Measurements from ENCODE around the gene RBMX.
"Not testable (repeated sequence)": the region's sequence is repeated elsewhere in the genome, so short reads cannot be mapped to it uniquely, and the experiment has no call there.

RBMX gene

DNA sequence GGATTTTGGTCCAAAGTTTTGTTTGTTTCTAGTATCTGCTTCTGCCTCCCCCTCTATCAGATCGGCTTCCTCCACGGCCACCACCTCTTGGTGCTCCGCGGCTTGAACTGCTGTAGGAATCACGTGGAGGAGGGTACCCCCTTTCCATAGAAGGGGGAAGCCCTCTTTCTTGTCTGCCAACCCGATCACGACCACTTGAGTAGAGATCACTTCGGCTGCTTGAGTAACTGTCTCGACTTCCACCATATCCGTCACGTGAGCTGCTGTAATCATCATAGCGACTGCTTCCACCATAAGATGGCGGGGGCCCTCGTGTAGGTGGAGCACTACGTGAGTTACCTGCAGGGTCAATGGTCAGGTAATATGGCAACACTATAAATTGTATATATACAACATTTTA lies 6.4 kb downstream of the RBMX start:
- not testable (repeated sequence) for DNase-seq

DNA sequence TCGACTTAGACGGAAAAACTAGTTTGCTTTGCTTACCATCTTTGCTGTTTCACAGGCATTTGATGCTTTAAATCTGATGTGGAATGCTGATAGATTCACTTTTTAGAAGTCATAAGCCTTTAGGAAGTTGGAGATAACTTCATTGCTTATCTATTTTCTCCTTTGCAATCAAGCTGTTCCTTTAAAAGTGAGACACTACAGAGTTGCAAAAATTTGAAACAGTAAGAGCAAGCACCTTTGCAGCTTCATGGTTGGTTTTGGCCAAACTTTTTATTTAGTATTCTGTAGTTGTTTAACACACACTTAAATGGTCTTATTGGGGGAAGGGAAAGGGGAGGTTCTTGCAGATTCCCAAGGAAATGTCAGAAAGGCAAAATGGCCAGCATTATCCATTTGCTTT lies 7.3 kb downstream of the RBMX start:
- DNase-seq: not testable (repeated sequence)

DNA sequence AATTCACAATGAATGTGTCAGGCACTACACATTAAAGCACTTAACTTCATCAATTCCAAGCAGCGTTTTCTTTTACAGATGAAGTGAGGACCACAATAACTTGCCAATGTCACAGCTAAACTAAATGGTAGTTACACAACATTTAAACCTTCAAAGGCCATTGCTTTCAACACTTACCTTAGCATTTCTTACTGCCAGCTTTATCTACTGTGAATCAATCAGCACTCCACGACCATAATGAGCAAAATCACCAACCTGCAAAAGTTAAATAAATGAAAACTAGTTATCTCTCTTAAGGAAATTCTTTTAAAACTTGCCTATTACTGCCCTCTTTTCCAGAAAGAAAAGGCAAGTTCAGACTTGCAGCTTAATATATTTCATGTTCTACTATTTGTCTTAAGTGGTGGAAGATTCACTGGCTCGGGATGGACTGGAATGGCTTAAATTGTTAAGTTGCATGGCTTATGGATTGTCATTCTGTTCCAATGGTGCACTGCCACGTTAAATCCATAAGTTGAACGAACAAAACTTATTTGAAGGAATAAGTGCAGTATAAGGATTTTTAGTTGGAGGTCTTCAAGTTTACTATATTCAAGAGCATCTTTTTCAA lies 8.3 kb downstream of the RBMX start:
- DNase-seq: no peak

DNA sequence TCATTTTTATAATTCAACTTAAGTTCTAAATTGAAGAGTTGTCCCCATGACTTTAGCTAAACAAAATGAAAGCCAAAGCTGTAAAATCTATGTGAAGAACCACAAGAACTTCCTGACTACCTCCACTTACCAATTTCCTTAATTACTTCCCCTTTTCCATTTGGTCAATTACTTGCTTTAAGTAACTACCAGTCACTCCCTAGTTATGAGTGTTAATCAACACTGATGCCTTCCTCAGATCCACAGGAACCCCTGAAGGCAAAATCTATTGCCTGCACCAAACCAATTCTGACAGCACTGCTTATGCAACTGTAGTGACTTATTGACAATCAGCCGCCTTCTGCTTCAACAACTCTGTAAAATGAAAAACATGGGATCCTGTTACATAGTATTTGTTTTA lies 10.5 kb downstream of the RBMX start:
- no peak for DNase-seq

DNA sequence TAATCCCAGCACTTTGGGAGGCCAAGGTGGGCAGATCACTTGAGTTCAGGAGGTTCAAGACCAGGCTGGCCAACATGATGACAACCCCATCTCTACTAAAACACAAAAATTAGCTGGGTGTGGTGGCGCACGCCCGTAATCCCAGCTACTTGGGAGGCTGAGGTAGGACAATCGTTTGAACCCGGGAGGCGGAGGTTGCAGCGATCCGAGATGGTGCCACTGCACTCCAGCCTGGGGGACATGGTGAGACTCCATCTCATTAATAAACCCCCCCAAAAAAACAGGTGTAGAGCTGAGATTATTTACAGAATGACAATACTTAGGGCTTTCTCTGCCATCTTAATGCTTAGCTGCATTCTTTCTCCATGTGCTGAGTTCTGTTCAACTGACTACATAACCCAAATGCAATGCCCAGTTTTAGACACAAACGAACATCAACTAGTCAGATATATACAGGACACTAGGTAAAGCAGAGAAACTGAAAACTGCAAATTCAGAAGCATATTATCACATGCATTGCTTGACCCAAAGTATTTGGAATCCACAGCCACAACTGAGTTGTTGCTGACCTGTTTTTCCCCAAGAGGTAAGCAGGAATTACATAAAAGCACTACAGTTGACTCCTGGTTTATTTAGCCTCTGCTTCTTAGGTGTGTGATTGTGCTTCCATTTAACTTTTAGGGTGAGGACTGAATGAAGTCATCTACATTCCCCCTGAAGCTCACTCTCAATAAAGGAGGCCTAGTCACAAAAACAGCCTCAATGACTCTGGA lies 12.1 kb downstream of the RBMX start:
- no peak for DNase-seq

DNA sequence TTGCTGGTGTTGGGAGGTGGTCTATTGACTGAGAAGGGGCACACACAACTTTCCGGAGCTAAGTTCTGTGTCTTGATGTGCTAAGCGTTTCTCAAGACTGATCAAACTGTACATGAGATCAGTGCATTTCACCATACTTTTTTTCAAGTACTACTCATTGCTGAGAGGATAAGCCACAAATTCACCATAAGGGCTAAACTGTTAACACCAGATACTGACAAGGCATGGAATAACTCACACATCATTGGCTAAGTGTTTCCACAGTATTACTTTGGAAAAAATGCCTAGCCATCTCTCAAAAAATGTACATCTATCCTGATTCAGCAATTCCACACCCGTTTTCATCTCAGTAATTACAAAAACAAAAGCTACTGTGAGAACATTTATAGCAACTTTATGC lies 13.0 kb downstream of the RBMX start:
- DNase-seq: peak; percentile 11

DNA sequence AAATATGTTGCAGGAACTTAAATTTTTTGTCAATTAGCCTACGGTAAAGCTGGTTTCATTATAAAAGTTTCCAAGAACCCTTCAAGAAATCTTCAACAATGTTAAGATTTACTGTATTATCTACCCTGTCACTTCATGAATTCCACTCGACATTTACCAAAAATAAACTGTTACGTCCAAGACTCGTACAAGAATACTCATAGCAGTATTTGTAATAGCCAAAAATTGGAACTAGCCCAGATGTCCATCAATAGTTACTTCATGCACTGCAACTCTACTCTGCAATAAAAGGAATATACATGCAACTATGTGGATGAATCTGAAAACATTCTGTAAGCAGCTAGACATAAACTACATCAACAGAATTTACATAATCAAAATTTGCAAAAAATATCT lies 13.4 kb downstream of the RBMX start:
- DNase-seq: no peak

DNA sequence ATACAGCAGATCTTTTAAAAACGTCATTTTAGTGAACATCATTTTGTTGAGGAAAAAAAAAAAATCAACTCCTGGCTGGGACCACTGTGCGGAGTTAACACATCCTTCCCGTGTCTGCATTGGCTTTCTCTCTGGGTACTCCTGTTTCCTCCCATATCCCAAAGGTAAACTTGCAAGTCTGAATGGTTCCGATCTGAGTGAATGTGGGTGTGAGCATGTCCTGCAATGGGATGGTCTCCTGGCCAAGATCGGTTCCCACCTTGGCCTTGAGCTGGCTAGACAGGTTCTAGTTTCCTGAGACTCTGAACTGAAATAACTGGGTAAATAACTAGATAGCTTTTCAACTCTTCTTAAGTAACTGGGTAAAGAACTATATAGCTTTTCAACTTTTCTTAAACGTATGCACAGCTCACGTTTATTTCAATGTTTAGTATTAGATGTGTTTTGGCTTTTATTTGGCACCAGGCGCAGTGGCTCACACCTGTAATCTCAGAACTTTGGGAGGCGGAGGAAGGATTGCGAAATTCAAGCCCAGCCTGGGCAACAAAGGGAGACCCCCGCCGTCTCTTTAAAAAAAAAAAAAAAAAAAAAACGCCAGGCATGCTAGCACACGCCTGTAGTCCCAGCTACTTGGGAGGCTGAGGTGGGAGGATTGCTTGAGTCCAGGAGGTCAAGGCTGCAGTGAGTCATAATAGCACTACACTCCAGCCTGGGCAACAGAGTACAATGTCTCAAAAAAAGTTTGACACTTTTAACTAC lies 14.0 kb downstream of the RBMX start:
- no peak for DNase-seq

DNA sequence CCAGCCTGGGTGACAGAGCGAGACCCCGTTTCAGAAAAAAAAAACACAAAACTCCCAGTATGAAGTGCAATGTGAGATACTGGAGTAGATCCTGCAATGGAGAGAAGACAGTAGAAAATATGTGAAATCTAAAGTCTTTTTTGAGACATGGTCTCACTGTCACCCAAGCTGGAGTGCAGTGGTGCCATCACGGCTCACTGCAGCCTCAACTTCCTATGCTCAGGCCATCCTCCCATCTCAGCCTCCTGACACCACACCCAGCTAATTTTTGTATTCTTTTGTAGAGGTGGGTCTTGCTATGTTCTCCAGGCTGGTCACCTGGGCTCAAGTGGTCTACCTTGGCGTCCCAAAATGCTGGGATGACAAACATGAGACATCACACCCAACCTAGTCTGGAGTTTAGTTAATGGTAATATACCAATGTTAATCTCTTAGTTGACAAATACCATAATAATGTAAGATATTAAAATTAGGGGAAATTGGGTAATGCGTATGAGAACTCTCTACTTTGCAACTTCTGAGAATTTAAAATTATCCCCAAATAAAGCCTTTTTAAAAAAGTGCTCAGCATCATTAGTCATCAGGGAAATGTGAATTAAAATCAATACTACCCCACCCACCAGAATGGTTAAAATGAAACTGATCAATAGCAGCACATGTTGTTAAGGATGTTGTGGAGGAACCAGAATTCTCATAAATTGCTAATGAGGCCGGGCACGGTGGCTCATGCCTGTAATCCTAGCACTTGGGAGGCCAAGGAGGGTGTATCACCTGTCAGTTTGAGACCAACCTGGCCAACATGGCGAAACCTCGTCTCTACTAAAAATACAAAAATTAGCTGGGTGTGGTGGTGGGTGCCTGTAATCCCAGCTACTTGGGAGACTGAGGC lies 15.0 kb downstream of the RBMX start:
- DNase-seq: no peak

DNA sequence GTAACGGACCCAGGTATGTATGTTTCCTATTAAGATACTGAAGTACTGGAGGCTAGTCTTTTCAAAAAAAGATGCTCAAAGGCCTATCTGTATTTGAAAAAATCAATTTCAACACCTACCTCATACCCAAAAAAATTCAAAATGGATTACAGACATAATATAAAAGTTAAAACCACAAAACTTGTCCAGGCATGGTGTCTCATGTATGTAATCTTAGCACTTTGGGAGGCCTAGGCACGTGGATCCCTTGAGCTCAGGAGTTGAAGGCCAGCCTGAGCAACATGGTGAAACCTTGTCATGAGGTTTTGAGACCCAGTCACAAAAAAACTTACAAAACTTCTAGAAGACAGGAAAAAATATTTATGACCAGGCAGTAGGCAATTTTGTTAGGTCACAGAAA lies 16.7 kb downstream of the RBMX start:
- no peak for DNase-seq

DNA sequence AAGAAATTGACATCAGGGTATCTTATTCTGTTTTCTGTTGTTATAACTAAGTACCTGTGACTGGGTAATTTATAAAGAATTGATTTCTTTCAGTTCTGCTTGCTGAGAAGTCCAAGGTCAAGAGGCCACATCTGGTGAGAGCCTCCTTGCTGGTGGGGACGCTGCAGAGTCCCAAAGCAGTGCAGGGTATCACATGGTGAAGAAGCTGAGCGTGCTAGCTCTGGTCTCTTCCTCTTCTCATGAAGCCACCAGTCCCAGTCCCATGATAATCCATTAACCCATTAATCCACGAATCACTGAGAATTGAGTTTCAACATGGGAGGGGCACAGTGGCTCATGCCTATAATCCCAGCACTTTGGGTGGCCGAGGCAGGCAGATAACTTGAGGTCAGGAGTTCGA lies 18.0 kb downstream of the RBMX start:
- no peak for DNase-seq

DNA sequence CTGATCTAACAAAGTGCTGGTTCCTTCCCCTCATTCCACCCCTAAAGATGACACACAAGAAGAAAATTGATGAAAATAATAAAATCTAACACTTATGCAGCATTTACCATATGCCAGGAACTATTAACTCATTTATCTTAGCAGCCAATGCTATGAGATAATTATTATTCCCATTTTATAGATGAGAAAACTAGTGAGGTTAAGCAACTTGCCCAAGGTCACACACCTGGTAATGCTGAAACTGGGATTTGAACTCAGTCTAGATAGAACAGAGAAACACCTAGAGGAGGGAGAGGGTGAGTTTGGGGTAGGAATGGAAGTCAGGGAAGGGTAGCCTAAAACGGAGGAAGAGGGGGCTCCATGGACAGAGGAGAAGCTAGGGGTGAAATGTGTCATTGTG lies 18.6 kb downstream of the RBMX start:
- no peak for DNase-seq

DNA sequence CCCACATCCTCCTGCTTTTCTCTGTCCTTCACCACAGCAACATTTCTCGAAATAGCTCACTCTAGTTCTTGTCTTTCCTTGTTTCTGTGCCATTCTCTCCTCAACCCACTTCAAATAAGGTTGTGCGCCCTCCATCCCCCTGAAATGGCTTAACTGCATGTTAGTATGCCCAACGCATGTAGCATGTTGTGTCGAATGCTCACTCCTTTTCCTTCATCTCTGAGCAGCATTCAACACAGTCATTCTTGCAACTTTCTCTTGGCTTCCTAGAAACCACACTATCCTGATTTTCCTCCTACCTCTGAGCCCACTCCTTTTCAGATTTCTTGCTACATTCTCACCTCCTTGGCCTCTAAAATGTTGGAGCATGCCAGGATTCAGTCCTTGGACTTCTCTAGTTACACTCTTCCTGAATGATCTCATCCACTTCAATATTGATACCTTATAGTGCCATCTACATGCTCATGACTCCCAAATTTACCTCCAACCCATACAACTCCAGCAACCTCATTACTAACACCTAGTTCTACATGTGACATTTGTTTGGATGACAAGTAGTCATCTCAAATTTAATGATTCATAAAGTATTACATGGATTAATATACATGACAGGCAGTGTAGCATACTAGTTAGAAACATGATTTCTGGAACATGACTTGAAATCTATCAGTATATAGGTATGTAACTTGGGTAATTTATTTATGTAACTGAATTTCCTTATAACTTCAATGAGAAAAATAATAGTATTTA lies 22.3 kb downstream of the RBMX start:
- no peak for DNase-seq

DNA sequence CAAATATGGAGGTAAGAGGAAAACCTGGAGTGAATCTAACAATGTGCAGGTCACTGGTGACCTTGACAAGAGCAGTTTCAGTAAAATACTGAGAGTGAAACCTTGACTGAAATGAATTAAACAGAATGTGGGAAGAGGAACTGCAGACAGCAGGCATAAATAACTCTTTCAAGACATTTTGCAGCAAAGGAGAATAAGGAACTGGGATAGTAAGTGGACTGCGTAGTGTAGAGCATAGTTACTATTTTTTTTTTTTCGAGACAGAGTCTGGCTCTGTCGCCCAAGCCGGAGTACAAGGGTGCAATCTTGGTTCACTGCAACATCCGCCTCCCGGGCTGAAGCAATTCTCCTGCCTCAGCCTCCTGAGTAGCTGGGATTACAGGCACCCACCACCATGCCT lies 24.0 kb downstream of the RBMX start:
- no peak for DNase-seq

DNA sequence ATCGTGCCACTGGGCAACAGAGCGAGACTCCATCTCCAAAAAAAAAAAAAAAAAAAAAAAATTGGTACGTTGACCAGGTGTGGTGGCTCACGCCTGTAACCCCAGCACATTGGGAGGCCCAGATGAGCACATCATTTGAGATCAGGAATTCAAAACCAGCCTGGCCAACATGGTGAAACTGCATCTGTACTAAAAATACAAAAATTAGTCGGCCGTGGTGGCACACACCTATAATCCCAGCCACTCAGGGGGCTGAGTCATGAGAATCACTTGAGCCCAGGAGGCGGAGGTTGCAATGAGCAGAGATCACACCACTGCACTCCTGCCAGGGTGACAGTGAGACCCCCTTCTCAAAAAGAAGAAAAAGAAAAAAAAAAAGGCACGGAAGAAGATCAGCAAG lies 24.5 kb downstream of the RBMX start:
- no peak for DNase-seq

DNA sequence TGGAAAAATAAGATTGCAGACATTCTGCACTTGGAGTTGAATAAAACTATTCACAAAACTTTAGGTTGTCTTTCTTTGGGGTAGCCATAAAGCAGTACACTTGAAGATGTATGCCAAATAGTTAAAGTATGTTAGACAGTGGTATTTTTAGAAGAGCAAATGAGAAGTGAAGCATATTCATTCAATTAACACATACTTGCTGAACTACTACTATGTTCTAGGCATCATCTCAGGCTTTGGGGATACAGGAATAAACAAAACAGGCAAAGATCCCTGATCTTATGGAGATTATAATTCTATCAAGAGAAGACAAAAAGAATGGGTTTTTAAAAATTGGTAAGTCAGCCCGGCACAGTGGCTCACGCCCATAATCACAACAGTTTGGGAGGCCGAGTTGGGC lies 29.0 kb downstream of the RBMX start:
- no peak for DNase-seq

DNA sequence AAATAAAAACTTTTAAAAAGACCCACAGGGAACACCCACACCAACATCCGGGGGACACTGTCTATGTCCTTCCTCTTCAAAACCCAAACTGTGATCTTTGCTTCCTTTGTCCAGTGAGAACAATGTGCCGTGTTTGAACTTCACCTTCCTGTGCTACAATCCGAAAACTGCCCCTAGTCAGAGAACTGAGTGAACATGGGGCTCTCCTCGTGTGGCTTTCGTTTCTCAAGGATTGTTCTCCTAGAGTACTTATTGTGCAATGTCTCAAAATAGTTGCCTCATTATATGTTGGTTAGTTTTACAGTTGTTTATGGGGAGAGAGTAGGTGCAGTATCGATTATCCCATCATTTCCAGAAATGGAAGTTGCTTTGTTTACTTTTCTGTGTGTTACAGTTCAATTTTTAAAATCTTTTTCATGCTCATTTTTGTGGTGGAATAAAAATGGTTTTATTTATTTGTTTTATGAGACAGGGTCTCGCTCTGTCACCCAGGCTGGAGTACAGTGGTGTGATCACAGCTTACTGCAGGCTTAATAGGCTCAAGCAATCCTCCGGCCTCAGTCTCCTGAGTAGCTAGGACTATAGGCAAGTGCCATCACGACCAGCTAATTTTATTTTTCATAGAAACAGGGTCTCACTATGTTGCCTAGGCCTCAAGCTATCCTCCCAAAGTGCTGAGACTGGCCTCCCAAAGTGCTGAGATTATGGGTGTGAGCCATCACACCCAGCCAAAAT lies 29.9 kb downstream of the RBMX start:
- no peak for DNase-seq

DNA sequence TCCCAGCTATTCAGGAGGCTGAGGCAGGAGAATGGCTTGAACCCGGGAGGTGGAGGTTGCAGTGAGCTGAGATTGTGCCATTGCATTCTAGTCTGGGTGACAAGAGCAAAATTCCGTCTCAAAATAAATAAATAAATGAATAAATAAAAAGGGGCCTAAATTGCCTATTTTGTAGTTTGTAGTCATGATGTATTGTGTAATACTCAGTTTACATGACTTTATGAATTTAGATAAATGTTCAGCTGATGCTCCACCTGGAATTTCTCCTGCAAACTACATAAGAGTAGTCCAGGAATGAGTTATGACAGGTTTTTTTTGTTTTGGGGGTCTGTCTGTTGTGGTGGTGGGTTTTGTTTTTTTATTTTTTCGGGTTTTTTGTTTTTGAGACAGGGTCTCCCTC lies 31.1 kb downstream of the RBMX start:
- DNase-seq: no peak

DNA sequence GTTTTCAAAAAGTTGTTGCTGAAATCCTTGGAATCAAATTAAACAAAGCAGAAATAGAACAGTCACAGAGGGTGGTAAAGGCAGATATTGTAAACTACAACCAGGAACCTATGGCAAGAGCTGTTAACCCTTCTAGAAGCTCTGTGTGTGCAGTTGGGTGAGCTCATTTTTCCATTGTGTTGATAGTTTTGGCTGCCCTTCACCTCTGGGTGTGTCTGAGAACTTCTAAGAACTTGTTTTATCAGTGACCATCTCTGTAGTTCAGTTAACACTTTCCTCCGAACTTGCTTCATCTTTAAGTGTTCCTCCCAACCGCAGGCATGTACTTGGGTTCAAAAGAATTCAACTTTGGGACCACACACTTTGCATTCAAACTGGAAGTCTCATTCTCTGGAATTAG lies 32.7 kb downstream of the RBMX start:
- DNase-seq: peak; percentile 93

DNA sequence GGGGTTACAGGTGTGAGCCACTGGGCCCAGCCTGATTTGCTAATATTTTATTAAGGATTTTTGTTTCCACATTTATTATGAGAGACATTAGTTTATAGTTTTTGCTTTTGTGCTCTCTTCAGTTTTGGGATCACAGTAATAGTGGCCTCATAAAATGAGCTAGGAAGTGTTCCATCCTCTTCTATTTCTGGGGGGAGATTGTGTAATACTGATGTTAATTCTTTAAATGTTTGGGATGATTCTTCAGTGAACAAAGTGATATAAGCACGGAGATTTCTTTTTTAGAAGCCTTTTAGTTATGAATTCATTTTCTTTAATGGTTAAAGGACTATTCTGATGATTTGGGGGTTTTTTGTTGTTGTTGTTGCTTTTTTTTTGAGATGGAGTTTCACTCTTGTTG lies 41.3 kb downstream of the RBMX start:
- no peak for DNase-seq

DNA sequence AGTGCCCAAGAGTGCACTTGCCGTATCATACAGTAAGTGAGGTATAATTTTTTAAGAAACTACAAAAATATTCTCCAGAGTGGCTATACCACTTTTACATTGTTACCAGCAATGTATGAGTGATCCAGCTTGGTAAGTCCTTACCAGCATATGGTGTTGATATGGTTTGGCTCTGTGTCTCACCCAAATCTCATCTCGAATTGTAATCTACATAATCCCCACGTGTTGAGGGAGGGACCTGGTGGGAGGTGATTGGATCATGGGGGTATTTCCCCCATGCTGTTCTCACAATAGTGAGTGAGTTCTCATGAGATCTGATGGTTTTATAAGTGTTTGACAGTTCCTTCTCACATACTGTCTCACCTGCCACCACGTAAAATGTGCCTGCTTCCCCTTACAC lies 44.8 kb downstream of the RBMX start:
- DNase-seq: no peak

DNA sequence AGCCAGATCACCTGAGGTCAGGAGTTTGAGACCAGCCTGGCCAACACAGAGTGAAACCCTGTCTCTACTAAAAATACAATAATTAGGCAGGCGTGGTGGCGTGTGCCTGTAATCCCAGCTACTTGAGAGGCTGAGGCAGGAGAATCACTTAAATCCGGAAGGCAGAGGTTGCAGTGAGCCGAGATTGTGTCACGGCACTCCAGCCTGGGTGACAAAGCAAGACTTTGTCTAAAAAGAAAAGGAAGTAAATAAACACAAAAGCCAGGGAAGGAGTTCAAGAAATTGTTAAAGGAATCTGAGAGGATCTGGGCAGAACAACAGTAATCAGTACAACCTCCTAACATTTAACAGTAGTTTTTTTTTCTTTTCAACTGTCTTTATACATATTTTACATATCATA lies 51.1 kb downstream of the RBMX start:
- DNase-seq: no peak
